Retina (tissue), 1 donor: ENCODE results near the gene DKKL1.
A peak's percentile ranks its signal among the peaks of the same experiment; 100 is the strongest.

Experiments
- DNase-seq: peaks from one replicate; pipeline ENCODE4 v3.0.0-alpha.2; 2016

The DKKL1 gene

GRCh38 chr19:49396738-49397505 is 33.2 kb downstream of the DKKL1 start:
- no peak for DNase-seq

- DNase-seq = no peak
Measured at GRCh38 chr19:49398001-49398615, 34.4 kb downstream of the DKKL1 start.

- DNase-seq = no peak
Measured at GRCh38 chr19:49398931-49399330, 35.3 kb downstream of the DKKL1 start.

DNA sequence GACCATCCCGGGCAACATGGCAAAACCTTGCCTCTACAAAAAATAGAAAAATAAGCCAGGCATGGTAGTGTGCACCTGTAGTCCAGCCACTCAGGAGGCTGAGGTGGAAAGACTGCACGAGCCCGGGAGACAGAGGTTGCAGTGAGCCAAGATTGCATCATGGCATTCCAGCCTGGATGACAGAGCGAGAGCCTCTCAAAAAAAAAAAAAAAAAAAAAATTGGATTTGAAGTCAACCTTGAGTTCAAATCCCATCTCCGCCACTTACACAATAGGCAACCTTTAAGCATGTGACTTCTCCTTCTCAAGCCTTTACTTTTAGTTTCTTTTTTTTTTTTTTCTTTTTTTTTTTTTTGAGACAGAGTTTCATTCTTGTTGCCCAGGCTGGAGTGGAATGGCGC is 36.4 kb downstream of the DKKL1 start:
- DNase-seq = no peak

GRCh38 chr19:49403404-49404187 is 39.9 kb downstream of the DKKL1 start:
- peak; percentile 37 for DNase-seq

GRCh38 chr19:49407079-49407478 is 43.4 kb downstream of the DKKL1 start:
- DNase-seq = no peak

DNA sequence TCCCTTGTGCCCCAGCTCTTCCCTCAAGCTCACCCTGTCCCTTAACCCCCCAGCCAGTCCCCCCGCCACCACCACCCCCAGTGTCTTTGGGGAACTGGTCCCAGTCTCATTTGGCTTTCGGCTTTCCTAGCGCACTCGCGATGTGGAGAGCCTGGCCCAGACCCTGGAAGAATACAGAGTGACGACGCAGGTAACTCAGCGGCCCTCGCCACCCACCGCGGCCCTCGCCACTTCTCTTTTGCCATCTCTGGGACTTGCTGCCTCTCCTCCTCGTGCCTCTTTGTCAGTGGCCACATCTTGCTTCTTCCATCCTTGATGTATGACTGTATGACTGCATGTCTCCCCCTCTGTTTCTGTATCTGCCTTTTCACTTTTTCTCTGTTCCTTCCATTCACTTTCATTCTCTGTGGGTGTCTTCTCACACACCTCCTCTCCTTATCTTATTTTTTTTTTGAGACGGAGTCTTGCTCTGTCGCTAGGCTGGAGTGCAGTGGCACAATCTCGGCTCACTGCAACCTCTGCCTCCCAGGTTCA is 43.9 kb downstream of the DKKL1 start:
- DNase-seq = no peak

- no peak for DNase-seq
Measured at GRCh38 chr19:49408816-49409440, 45.3 kb downstream of the DKKL1 start.

DNA sequence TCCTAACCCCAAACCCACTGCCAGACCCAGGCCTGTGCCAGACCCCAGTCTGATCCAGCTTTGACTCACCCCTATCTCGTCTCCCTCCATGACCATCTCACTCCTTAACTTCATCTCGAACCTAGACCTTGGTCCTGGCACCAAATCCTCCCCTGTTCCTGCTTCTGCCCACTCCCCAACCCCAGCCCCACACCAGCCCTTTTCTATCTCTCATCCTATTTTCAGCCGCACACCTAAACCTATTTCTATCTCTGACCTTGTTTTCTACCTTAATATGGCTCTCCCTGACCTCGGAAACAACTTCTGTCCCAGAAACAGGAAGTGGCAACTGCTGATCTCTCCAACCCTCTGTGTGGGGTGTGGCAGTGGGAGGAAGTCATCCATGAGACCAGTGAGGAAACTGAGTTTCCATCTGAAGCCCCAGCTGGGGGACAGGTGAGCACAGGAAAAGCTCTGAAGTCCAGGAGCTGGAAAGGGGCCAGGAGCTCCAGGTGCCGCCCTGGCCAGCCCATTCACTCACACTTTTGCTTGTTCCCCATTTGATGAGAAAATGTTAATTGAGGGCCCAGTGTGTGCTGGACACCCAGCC is 45.9 kb downstream of the DKKL1 start:
- DNase-seq = no peak

- no peak for DNase-seq
Measured at GRCh38 chr19:49411681-49412326, 48.1 kb downstream of the DKKL1 start.

DNA sequence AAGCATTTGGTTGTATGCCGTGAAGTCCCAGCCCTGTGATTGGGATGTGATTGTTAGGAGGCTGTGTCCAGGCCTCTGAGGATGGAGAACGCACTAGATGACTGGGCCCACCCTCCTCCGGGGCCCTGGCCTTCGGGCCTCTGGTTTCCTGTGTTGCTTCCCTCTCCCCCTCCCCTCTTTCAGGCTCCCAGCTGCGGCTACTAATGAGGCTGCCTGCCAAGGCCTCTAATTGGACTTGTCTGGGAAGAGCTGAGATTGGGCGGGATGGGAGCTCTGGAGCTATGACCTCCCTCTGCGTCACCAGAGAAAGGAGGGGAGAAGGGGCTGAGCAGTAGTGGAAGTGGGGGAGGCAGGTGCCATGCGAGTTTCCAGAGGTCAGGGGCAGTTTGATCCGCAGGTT is 49.7 kb downstream of the DKKL1 start:
- DNase-seq = peak; percentile 89

DNA sequence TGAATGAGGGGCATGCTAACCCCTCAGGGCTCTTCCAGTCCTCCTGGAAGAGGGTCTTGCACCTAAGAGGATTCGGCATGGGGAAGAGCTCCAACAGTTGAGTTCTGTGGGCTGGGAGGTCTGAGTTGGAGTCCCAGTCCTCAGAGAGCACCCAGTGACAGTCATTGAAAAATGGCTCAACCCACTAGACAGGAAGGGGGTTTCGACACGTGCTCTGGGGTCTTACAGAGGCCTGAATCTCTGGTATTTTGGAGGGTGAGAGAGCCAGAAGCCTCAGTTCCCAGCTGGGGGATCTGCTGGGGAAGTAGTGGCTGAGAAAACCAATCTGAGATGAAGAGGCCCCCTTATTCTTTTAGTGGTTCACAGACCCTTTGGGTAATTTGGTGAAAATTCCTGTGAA is 50.6 kb downstream of the DKKL1 start:
- DNase-seq = no peak

- DNase-seq = no peak
Measured at GRCh38 chr19:49415102-49415809, 51.6 kb downstream of the DKKL1 start.

GRCh38 chr19:49415810-49416200 is 52.1 kb downstream of the DKKL1 start:
- no peak for DNase-seq

- no peak for DNase-seq
Measured at GRCh38 chr19:49417088-49417487, 53.4 kb downstream of the DKKL1 start.

GRCh38 chr19:49418511-49418910 is 54.8 kb downstream of the DKKL1 start:
- no peak for DNase-seq

GRCh38 chr19:49419173-49419572 is 55.5 kb downstream of the DKKL1 start:
- no peak for DNase-seq

- no peak for DNase-seq
Measured at GRCh38 chr19:49420227-49420626, 56.5 kb downstream of the DKKL1 start.

GRCh38 chr19:49421039-49421877 is 57.6 kb downstream of the DKKL1 start:
- peak; percentile 86 for DNase-seq

- no peak for DNase-seq
Measured at GRCh38 chr19:49421878-49422202, 58.2 kb downstream of the DKKL1 start.
